ENCODE measurements around the gene NAA15.
"Not testable (repeated sequence)": the region's sequence is repeated elsewhere in the genome, so short reads cannot be mapped to it uniquely, and the experiment has no call there.

The NAA15 gene

DNA sequence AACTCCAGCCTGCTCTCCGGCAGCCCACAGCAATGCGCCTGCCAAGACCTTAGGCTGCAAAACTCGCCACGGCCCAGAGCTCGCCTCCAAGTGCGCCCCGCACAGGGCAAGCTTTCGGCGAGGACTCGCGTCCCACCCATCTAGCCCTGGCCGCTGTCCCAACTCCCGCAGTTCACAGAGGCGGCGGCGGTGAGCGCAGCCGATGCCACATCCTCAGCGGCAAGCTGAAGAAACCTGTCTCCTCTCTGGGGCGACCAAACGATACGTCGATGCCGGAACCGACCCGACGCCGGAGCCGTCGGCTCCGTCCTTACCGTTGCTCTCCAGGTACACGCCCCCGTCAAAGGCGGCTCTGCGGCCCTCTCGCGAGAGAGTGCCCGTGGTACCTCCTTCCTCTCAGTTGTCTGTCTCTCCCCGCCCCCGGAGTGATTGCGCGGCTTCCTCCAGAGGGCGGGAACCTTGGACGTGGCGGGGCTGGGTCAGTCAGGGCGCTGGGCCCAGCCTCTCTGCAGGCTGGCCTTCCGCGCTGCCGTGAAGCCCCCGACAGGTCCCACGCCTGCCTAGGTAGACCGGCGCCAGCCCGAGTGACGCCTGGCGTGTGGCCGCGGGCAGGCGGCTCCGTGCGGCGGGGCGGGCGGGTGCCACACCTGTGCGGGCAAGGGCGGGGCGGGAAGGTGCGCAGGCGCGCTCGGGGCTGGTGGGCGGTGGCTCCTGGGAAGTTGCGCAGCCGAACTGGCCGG is 152.2 kb downstream of the NAA15 start:
- DNase-seq = peak; percentile 38

DNA sequence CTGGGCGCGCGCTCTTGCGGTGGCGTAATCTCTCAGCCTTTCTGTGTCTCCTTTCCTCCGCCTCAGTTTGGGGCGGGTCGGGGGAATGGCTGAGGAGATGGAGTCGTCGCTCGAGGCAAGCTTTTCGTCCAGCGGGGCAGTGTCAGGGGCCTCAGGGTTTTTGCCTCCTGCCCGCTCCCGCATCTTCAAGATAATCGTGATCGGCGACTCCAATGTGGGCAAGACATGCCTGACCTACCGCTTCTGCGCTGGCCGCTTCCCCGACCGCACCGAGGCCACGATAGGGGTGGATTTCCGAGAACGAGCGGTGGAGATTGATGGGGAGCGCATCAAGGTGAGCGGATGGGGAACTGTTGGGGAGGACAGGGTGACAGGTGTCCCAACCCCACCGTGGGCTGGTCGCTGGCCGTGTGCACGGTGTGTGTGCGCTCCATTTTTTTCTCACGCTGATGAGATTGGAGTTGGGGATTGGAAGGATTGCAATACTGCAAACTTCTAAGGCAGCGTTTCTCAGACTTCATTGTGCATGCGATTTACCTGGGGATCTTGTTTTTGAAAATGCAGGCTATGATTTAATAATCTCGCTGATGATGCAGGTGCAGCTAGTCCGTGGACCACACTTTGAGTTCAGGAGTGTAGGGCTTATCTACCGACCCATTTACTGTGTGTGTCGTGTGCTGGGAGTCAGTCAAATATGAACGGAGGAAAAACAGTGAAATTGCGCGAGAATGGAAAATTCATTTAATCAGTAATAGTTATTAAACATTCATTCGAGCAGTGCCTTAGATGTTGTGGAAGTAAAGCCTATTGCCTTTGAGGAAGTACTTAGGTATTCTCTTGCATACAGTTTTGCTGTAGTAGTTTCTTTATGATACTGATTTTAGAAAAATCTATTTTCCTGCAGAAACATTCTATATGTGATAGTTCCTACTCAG is 153.1 kb downstream of the NAA15 start, which contains the start of gene RAB33B:
TSS of gene RAB33B (plus strand) at position 11 of the 935 bp plus-strand sequence. CDS start at position 86, 75 bp downstream.
- no peak for DNase-seq

DNA sequence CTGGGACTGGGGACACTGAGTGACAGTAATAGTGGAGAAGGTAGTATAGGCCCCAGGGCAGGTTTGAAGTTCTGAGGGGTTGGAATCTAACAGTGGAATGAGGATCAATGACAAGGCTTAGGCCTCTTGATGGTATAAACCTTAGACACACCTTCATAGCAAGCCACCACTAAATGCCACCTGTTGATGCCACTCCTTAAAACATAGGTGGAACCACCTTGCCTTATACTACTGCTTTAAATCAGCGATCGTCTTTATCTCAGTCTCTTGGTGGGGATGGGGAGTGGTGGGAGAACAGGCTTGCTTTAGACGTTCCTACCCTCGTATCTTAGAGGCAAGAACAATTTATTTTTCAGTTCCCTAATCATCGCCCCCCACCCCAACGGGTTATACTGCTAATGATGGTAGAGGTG is 153.8 kb downstream of the NAA15 start:
- no peak for DNase-seq

DNA sequence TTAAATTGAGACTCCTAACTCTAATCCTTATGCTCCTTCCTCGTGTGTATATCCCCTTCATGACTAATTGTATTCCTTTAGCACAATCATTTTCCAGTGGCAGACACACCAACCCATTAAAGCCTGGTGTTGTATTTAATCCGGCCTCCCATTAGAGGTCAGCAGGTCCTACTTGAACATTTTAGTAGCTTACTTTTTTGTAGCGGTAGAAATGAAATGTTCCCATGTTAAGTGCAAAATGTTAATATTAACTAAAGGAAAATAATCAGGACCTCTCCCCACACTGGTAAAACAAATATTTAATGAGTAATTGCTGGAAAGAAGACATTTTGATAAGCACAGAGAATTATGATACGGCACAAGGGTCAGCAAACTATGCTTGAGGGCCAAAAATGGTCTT is 156.0 kb downstream of the NAA15 start:
- no peak for DNase-seq

DNA sequence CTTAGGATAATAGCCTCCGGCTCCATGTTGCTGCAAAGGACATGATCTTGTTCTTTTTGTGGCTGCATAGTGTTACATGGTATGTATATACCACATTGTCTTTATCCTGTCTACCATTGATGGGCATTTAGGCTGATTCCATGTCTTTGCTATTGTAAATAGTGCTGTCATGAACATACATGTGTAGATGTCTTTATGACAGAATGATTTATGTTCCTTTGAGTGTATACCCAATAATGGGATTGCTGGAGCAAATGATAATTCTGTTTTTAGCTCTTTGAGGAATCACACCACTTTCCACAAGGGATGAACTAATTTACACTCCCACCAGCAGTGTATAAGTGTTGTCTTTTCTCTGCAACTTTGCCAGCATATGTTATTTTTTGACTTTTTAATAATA is 157.2 kb downstream of the NAA15 start:
- no peak for DNase-seq

DNA sequence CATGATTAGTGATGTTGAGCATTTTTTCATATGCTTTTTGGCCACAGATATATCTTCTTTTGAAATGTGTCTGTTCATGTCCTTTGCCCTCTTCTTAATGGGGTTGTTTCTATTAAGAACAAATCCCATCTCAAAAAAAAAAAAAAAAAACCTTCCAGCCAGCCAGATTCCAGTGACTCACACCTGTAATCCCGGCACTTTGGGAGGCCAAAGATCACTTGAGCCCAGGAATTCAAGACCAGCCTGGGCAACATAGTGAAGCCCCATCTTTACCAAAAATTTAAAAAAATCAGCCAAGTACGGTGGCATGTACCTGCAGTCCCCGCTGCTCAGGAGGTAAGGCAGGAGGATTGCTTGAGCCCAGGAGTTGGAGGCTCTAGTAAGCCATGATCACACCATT is 157.7 kb downstream of the NAA15 start:
- no peak for DNase-seq

DNA sequence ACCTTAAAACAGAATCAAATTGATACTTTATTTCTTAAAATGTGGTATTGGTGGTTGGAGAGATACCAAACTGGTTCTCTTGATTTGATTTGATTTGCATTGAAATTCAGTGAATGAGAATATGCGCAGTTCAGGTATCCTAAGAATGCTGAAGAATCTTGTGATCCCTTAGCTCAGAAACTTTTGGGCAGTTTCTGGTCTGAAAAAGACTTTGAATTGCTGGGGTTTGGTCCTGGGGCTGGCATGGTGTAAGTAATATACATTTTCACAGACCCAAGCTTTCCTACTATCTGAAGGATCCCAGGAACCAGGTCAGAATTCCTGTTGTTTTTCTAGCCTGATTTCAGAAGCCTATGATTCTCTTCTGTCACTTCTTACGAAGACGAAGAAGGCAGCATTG is 159.3 kb downstream of the NAA15 start:
- no peak for DNase-seq

DNA sequence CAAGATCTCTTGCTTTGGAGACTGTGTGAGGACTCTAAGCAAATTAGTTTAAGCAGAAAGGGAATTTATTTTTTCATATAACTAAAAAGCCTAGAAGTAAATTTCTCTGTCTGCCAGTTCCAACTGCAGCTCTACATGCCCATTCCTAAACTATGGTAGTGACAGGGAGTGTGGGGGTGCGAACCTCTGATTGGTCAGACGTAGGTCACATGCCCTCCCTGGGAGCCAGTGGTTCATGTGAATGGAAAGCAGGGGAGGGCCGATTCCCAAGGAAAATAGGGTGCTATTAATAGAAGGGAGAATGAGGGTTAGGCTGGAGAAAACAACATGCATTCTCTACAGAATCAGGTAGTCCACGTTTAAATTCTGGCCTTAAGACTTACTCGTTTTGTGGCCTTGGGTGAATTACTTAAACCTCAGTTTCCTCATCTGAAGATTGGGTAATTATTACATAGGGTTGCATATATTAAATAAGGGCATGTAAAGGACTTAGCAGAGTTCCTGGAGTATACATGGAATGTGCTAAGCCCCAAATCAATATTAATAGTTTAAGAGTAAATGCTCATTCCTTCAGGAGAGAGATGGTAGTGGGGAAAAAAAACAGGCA is 159.8 kb downstream of the NAA15 start:
- DNase-seq = no peak

DNA sequence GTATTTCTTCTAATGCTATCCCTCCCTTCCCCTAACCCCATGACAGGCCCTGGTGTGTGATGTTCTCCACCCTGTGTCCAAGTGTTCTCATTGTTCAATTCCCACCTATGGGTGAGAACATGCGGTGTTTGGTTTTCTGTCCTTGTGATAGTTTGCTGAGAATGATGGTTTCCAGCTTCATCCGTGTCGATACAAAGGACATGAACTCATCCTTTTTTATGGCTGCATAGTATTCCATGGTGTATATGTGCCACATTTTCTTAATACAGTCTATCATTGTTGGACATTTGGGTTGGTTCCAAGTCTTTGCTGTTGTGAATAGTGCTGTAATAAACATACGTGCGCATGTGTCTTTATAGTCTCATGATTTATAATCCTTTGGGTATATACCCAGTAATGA is 163.2 kb downstream of the NAA15 start:
- DNase-seq = not testable (repeated sequence)

DNA sequence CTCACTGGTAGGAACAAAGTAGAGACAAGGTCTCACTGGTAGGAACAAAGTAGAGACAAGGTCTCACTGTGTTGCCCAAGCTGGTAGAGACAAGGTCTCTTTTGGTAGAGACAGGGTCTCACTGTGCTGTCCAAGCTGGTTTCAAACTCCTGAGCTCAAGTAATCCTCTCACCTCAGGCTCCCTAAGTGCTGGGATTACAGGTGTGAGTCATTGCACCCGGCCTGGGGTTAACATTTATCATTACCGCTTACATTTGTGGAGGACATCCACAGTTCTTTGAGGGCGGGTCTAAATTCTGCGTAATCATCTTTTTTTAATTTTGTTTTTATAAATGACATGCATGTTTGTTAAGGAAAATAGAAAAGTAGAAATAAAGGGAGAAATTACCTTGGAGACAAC is 164.6 kb downstream of the NAA15 start:
- no peak for DNase-seq

DNA sequence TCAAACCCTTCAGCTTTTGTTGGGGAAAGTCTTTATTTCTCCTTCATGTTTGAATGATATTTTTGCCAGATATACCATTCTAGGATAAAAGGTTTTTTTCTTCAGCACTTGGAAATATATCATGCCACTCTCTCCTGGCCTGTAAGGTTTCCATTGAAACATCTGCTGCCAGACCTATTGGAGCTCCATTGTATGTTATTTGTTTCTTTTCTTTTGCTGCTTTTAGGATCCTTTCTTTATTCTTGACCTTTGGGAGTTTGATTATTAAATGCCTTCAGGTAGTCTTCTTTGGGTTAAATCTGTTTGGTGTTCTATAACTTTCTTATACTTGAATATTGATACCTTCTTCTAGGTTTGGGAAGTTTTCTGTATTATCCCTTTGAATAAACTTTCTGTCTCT is 167.5 kb downstream of the NAA15 start:
- DNase-seq = not testable (repeated sequence)

DNA sequence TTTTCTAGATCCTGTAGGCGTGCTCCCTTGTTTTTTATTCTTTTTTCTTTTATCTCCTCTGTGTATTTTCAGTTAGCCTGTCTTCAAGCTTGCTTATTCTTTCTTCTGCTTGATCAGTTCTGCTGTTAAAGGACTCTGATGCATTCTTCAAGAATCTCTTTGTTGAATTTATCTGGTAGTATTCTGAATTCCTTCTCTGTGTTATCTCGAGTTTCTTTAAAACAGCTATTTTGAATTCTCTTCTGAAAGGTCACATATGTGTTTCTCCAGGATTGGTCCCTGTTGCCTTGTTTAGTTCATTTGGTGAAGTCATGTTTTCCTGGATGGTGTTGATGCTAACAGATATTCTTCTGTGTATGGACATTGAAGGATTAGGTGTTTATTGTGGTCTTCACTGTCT is 167.9 kb downstream of the NAA15 start:
- no peak for DNase-seq

Measured in NCI-H187 treated with DMSO at 0.1 percent for 48 hours (cell line).